Measurements from ENCODE around the gene MPRIP.

- TF ChIP-seq, protein P1, sequence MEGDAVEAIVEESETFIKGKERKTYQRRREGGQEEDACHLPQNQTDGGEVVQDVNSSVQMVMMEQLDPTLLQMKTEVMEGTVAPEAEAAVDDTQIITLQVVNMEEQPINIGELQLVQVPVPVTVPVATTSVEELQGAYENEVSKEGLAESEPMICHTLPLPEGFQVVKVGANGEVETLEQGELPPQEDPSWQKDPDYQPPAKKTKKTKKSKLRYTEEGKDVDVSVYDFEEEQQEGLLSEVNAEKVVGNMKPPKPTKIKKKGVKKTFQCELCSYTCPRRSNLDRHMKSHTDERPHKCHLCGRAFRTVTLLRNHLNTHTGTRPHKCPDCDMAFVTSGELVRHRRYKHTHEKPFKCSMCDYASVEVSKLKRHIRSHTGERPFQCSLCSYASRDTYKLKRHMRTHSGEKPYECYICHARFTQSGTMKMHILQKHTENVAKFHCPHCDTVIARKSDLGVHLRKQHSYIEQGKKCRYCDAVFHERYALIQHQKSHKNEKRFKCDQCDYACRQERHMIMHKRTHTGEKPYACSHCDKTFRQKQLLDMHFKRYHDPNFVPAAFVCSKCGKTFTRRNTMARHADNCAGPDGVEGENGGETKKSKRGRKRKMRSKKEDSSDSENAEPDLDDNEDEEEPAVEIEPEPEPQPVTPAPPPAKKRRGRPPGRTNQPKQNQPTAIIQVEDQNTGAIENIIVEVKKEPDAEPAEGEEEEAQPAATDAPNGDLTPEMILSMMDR (optimal IDR thresholded peaks at IDR 0.05 in 1 of 3, IDR thresholded peaks at IDR 0.05 in 1 of 3, conservative IDR thresholded peaks at IDR 0.05 in 1 of 3; ENCODE audit: extremely low read depth in 1 of 3, insufficient read depth in 2 of 3, low read length in 3 of 3), result no peak
- no peak for TF ChIP-seq EZH2 (IDR thresholded peaks at IDR 0.05; ENCODE audit: low read length)
Measured at GRCh38 chr17:17097763-17098345, 55.6 kb downstream of the MPRIP start.
